Mesenchymal stem cell (in vitro differentiated cells and primary cell): Measurements from ENCODE around the gene RBCK1.

ENCODE experiments used
- DNase-seq: peaks from one replicate; pipeline ENCODE4 v3.0.0-alpha.2; 2013
- H2AFZ ChIP-seq: one replicate; pipeline ENCODE4 v1.6.1; 2013; ENCODE audit warnings: low read depth, mild to moderate bottlenecking, control low read depth, inconsistent platforms, low read length, moderate library complexity
- H2AK5ac ChIP-seq: 2 replicates; pipeline ENCODE4 v1.6.1; 2013; ENCODE audit warnings: low read length, moderate library complexity, mild to moderate bottlenecking, inconsistent platforms; ENCODE audit not compliant: severe bottlenecking
- H2BK120ac ChIP-seq: one replicate; pipeline ENCODE4 v1.6.1; 2013; ENCODE audit warnings: low read depth, mild to moderate bottlenecking, inconsistent platforms, low read length, moderate library complexity
- H2BK12ac ChIP-seq, 2 experiments: one replicate each; pipeline ENCODE4 v1.6.1; 2013; ENCODE audit warnings: inconsistent platforms in 2 of 2, low read length in 2 of 2, mild to moderate bottlenecking in 2 of 2, moderate library complexity in 2 of 2, control low read depth in 1 of 2
- H2BK15ac ChIP-seq: one replicate; pipeline ENCODE4 v1.6.1; 2013; ENCODE audit warnings: mild to moderate bottlenecking, low read depth, inconsistent platforms; ENCODE audit not compliant: poor library complexity, severe bottlenecking
- H2BK5ac ChIP-seq: 2 replicates; pipeline ENCODE4 v1.6.1; 2013; ENCODE audit warnings: low read depth, mild to moderate bottlenecking, low read length, control low read depth, inconsistent platforms; ENCODE audit not compliant: poor library complexity, severe bottlenecking
- H3K14ac ChIP-seq, 2 experiments: one replicate each; pipeline ENCODE4 v1.6.1; 2013; ENCODE audit warnings: inconsistent platforms in 2 of 2, low read length in 2 of 2, control low read depth in 1 of 2, mild to moderate bottlenecking in 1 of 2, moderate library complexity in 1 of 2
- H3K18ac ChIP-seq, 2 experiments: one replicate each; pipeline ENCODE4 v1.6.1; 2013; ENCODE audit warnings: inconsistent platforms in 2 of 2, low read length in 2 of 2, control low read depth in 1 of 2, low read depth in 1 of 2, mild to moderate bottlenecking in 1 of 2
- H3K23ac ChIP-seq, 2 experiments: one replicate each; pipeline ENCODE4 v1.6.1; 2013; ENCODE audit warnings: inconsistent platforms in 2 of 2, low read length in 2 of 2, mild to moderate bottlenecking in 2 of 2, moderate library complexity in 2 of 2, control low read depth in 1 of 2
- H3K27ac ChIP-seq: 2 replicates; pipeline ENCODE4 v1.5.1; 2013; ENCODE audit warnings: mild to moderate bottlenecking, moderate library complexity, low read length, control low read depth, inconsistent platforms; ENCODE audit not compliant: poor library complexity, severe bottlenecking
- H3K27me3 ChIP-seq, 2 experiments: 2 replicates each; pipeline versions ENCODE4 v1.6.1 to v1.7.0; 2013; ENCODE audit warnings: low read length in 2 of 2, mild to moderate bottlenecking in 2 of 2, moderate library complexity in 2 of 2, control low read depth in 1 of 2, inconsistent platforms in 1 of 2; ENCODE audit not compliant: control insufficient read depth in 1 of 2, insufficient read depth in 1 of 2
- H3K36me3 ChIP-seq, 2 experiments: 2 replicates each; pipeline versions ENCODE4 v1.6.1 to v1.7.0; 2013; ENCODE audit warnings: low read length in 2 of 2, control low read depth in 1 of 2, inconsistent platforms in 1 of 2, low read depth in 1 of 2, mild to moderate bottlenecking in 1 of 2; ENCODE audit not compliant: insufficient read depth in 2 of 2, control insufficient read depth in 1 of 2
- H3K4ac ChIP-seq, 2 experiments: one replicate each; pipeline ENCODE4 v1.6.1; 2013; ENCODE audit warnings: inconsistent platforms in 2 of 2, low read length in 2 of 2, mild to moderate bottlenecking in 2 of 2, moderate library complexity in 2 of 2, control low read depth in 1 of 2, low read depth in 1 of 2
- H3K4me1 ChIP-seq: 2 replicates; pipeline ENCODE4 v1.6.1; 2013; ENCODE audit warnings: low read depth, low read length, control low read depth; ENCODE audit not compliant: control insufficient read depth, insufficient read depth
- H3K4me2 ChIP-seq: 2 replicates; pipeline ENCODE4 v1.6.1; 2013; ENCODE audit warnings: low read length, mild to moderate bottlenecking, inconsistent platforms; ENCODE audit not compliant: poor library complexity, severe bottlenecking
- H3K4me3 ChIP-seq, 2 experiments: 2 replicates each; pipeline versions ENCODE4 v1.5.1 to v1.7.0; 2013; ENCODE audit warnings: low read length in 2 of 2, mild to moderate bottlenecking in 2 of 2, control low read depth in 1 of 2, low read depth in 1 of 2; ENCODE audit not compliant: insufficient read depth in 1 of 2
- H3K79me1 ChIP-seq: replicated peaks from 2 replicates; pipeline ENCODE4 v1.6.1; 2013; ENCODE audit warnings: mild to moderate bottlenecking, control low read depth, low read length, inconsistent platforms; ENCODE audit not compliant: poor library complexity, severe bottlenecking
- H3K9ac ChIP-seq: 2 replicates; pipeline ENCODE4 v1.7.0; 2013; ENCODE audit warnings: mild to moderate bottlenecking, low read length, moderate library complexity
- H3K9me3 ChIP-seq: 2 replicates; pipeline ENCODE4 v1.7.0; 2013; ENCODE audit warnings: mild to moderate bottlenecking, low read length; ENCODE audit not compliant: control insufficient read depth
- H4K8ac ChIP-seq: one replicate; pipeline ENCODE4 v1.6.1; 2013; ENCODE audit warnings: inconsistent platforms, mild to moderate bottlenecking, low read length, moderate library complexity
- H4K91ac ChIP-seq: one replicate; pipeline ENCODE4 v1.6.1; 2013; ENCODE audit warnings: mild to moderate bottlenecking, low read length, inconsistent platforms
- WGBS: methylation state at CpG from one replicate; pipeline ENCODE4 v1.1.7; 2013; ENCODE audit warnings: mixed read lengths; 5-methylcytosine and 5-hydroxymethylcytosine counted together

The RBCK1 gene

GRCh38 chr20:419556-420165, 11.6 kb downstream of the RBCK1 start:
- Histone ChIP-seq H4K8ac (no peak overlapping the region), H4K91ac (no peak overlapping the region), H3K4ac (no peak overlapping the region), H2AFZ (no peak overlapping the region), H3K4me3 (no peak overlapping the region), H2BK12ac (peak overlapping the region in 1 of 2 experiments; percentile 6), H2BK15ac (no peak overlapping the region), H3K9ac (no peak overlapping the region), H3K27ac (no peak overlapping the region), H3K18ac (no peak overlapping the region), H3K4me2 (no peak overlapping the region), H3K14ac (no peak overlapping the region), H2BK120ac (no peak overlapping the region), H3K79me1 (peaks cover 28% of the 10 kb centered on the region), H3K23ac (no peak overlapping the region), H3K4me1 (peaks cover 2% of the 10 kb centered on the region), H3K27me3 (no peaks in the 10 kb centered on the region), H3K36me3 (peaks cover 66 to 73% of the 10 kb centered on the region in 2 experiments), H2BK5ac (no peak overlapping the region), H2AK5ac (no peak overlapping the region), H3K9me3 (no peaks in the 10 kb centered on the region)
- DNase-seq: no peak
- WGBS: 97% methylated on average over 32 of the region's 32 CpGs

- H4K8ac ChIP-seq: no peak overlapping the region
- WGBS: 97% methylated on average over 14 of the region's 20 CpGs
- H2BK15ac ChIP-seq: no peak overlapping the region
- no peaks in the 10 kb centered on the region for H3K27me3 ChIP-seq
- H3K4me2 ChIP-seq: no peak overlapping the region
- H2AFZ ChIP-seq: no peak overlapping the region
- peaks cover 29% of the 10 kb centered on the region for H3K79me1 ChIP-seq
- H2BK120ac ChIP-seq: no peak overlapping the region
- peaks cover 2% of the 10 kb centered on the region for H3K4me1 ChIP-seq
- no peak overlapping the region for H4K91ac ChIP-seq
- H2BK5ac ChIP-seq: no peak overlapping the region
- DNase-seq: no peak
- H3K14ac ChIP-seq: no peak overlapping the region
- H3K9me3 ChIP-seq: no peaks in the 10 kb centered on the region
- no peak overlapping the region for H3K27ac ChIP-seq
- peaks cover 66 to 76% of the 10 kb centered on the region in 2 experiments for H3K36me3 ChIP-seq
- H3K18ac ChIP-seq: no peak overlapping the region
- no peak overlapping the region for H2BK12ac ChIP-seq
- no peak overlapping the region for H3K9ac ChIP-seq
- no peak overlapping the region for H3K4ac ChIP-seq
- H2AK5ac ChIP-seq: no peak overlapping the region
- no peak overlapping the region for H3K4me3 ChIP-seq
- no peak overlapping the region for H3K23ac ChIP-seq
Observed at GRCh38 chr20:420166-420620, 12.1 kb downstream of the RBCK1 start.

GRCh38 chr20:420721-421574, 12.8 kb downstream of the RBCK1 start:
- no peak overlapping the region for H2AFZ ChIP-seq
- H3K14ac ChIP-seq: no peak overlapping the region
- no peak overlapping the region for H3K9ac ChIP-seq
- H3K27me3 ChIP-seq: no peaks in the 10 kb centered on the region
- no peak overlapping the region for H2BK12ac ChIP-seq
- peaks cover 2% of the 10 kb centered on the region for H3K4me1 ChIP-seq
- H3K4ac ChIP-seq: no peak overlapping the region
- no peak overlapping the region for H3K27ac ChIP-seq
- H2BK5ac ChIP-seq: no peak overlapping the region
- H2AK5ac ChIP-seq: no peak overlapping the region
- no peak overlapping the region for H2BK15ac ChIP-seq
- no peak overlapping the region for H3K4me3 ChIP-seq
- H4K91ac ChIP-seq: no peak overlapping the region
- no peak overlapping the region for H3K18ac ChIP-seq
- H3K4me2 ChIP-seq: no peak overlapping the region
- peaks cover 27% of the 10 kb centered on the region for H3K79me1 ChIP-seq
- WGBS: 96% methylated on average over 48 of the region's 49 CpGs
- no peak overlapping the region for H2BK120ac ChIP-seq
- no peaks in the 10 kb centered on the region for H3K9me3 ChIP-seq
- H3K23ac ChIP-seq: no peak overlapping the region
- peaks cover 62 to 78% of the 10 kb centered on the region in 2 experiments for H3K36me3 ChIP-seq
- no peak for DNase-seq
- no peak overlapping the region for H4K8ac ChIP-seq

GRCh38 chr20:421685-422250, 13.7 kb downstream of the RBCK1 start:
- no peaks in the 10 kb centered on the region for H3K27me3 ChIP-seq
- H3K14ac ChIP-seq: no peak overlapping the region
- H2AFZ ChIP-seq: no peak overlapping the region
- no peak overlapping the region for H4K91ac ChIP-seq
- no peak overlapping the region for H4K8ac ChIP-seq
- no peak overlapping the region for H3K4ac ChIP-seq
- no peak for DNase-seq
- no peak overlapping the region for H3K4me2 ChIP-seq
- H2AK5ac ChIP-seq: no peak overlapping the region
- H3K79me1 ChIP-seq: peaks cover 25% of the 10 kb centered on the region
- H3K4me1 ChIP-seq: peaks cover 2% of the 10 kb centered on the region
- H3K9ac ChIP-seq: no peak overlapping the region
- 98% methylated on average over 7 of the region's 8 CpGs for WGBS
- no peak overlapping the region for H2BK120ac ChIP-seq
- H3K4me3 ChIP-seq: no peak overlapping the region
- H2BK15ac ChIP-seq: no peak overlapping the region
- no peaks in the 10 kb centered on the region for H3K9me3 ChIP-seq
- H3K36me3 ChIP-seq: peaks cover 62 to 82% of the 10 kb centered on the region in 2 experiments
- no peak overlapping the region for H3K18ac ChIP-seq
- no peak overlapping the region for H2BK12ac ChIP-seq
- H3K27ac ChIP-seq: no peak overlapping the region
- no peak overlapping the region for H2BK5ac ChIP-seq
- H3K23ac ChIP-seq: no peak overlapping the region
